GM18511 (cell line): ENCODE results near the gene PRR3.

Experiments
- ATAC-seq: cut with Tn5 transposase; IDR thresholded peaks from one replicate; pipeline ENCODE4 v1.9.1; 2021; ENCODE audit warnings: mild to moderate bottlenecking, moderate library complexity; ENCODE audit not compliant: unreplicated experiment

PRR3 gene

DNA sequence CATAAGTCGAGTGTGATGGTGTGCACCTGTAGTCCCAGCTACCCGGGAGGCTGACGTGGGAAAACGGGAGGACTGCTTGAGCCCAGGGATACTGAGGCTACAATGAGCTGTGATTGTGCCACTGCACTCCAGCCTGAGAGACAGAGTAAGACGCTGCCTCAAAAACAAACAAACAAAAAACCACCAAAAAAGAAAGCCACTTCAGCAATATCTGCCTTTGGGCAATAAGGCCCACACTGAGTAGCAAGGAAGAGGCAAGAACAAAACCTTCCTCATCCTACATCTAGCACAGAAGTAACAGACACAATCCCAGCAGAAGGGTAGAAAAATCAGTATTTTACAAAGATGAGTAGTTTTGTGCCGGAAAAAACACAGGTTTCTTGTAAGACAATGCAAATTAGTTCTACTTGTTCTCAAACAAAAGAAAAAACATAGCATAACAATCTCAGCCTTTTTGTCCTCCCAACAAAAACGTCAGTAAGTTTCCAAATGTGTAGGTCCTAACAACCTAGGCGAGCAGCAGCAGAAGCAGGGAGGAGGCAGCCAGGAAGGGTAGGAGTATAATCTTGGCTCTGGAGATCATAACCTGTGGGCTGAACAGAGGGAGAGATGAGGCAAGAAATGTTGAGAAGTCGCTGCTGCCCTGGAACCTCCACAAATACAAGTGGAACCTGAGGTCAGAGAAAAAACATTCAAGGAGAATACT is 54.2 kb downstream of the PRR3 start:
- no peak for ATAC-seq

DNA sequence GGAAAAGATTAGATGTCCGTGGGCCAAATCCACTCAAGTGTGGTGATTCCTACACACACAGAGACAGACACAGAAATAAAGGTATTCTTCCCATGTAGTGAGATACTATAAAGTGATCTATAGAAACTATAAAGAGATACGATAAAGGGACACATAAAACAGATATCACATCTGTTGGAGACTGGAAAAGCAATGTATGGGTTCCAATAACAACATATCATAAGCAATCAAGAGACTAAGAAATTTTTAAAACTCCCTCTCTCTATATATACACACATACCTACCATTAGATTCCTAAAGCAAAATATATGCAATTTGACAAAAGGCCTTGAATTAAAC is 54.7 kb downstream of the PRR3 start:
- ATAC-seq: no peak

DNA sequence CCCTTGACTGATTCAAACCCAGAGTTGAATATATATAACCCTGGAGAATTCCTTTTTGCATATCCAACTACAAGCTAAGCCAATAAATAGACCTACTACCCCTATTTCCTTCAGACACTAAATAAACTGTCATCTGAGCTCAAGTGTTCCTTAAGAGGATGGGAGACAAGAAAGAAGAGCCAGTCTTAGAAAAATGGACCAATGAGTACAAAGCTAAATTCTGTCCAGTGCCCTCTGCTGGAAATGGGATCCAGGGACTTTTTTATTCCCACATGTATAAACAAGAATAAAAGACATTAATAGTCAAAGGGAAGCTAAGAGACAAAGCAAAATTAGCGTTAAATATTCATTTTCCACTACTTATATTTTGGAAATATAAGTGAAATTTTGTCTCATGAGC is 55.1 kb downstream of the PRR3 start:
- ATAC-seq: no peak

DNA sequence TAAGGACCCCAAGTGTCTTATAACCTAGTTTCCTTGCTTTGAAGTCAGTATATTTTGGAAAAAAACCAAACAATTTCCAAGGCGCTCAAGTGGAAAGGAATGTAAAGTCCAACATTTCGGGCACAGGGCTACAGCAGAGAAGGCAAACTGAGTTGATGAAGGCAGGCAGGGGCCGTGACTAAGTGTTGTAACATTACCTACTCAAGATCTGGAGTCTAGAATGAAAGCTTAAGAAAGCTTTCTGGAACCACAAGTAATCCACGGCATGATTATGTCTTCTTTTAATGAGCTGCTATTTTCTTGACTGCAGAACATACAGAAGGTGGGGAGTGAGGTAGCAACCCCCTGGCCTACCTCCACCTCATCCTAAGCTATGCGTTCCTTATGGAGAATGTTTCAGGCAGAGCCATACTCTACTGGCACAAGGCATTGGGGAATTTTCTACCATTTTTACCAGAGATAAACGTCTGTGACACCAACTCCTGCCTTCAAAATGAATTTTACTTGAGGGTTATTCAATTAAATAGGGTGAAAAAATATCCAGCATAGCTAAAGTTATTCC is 55.7 kb downstream of the PRR3 start:
- ATAC-seq: no peak
